ENCODE measurements around the gene FLT1.

- no peak for TF ChIP-seq CTCF (conservative IDR thresholded peaks at IDR 0.05; ENCODE audit: low read length)
- no peak for TF ChIP-seq EZH2phosphoT487 (IDR thresholded peaks at IDR 0.05; ENCODE audit: borderline replicate concordance, low read depth, low read length)
These were observed 56.2 kb downstream of the FLT1 start for GRCh38 chr13:28438598-28439334.

All from OCI-LY7 (cell line).